GM19193 (cell line): Measurements from ENCODE around the gene TAF9B.
A peak's percentile ranks its signal among the peaks of the same experiment; 100 is the strongest.

Experiments
- POLR2A ChIP-seq: IDR thresholded peaks from 4 replicates; pipeline ENCODE4 v1.6.1; 2011; ENCODE audit not compliant: insufficient read depth, insufficient read length; ENCODE audit errors: extremely low read depth

Gene TAF9B

DNA sequence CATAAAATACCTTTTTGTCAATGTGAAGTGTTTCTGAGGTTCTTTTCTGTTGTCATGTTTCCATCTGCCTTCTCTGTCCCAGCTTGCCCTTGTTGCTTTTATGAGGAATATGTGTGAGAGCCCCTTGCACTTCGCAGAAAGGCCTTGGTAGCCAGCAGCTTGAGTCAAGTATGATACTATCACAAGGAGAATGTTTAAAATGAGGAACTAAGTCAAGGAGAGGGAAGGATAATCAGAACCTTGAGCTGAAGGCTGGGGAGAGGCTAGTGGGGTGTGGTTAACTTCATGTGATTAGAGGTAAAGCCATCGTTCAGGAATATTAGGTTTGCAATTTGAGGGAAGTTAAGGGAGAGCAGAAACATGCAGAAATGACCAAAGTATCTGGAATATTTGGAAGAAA lies 22.7 kb downstream of the TAF9B start:
- no peak for TF ChIP-seq POLR2A

DNA sequence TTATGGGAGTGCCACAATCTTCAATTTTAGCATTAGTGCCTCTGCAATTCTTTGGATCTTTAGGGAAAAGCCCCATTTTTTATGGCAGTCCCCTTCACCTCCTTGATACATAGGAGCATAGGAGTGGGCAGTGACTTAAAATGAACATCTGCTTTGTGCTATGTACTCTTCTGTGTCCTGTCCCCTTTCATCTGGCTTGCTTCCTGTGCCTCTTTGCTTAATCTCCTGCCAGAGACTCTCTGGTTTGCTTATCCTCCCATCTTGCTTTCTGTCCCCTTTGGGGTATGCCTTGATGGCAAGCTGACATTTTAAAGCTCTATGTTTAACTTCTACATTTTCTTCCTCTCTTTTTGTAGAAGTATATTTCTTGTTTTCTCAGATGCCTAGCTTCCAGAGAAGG lies 23.1 kb downstream of the TAF9B start:
- TF ChIP-seq POLR2A = no peak

DNA sequence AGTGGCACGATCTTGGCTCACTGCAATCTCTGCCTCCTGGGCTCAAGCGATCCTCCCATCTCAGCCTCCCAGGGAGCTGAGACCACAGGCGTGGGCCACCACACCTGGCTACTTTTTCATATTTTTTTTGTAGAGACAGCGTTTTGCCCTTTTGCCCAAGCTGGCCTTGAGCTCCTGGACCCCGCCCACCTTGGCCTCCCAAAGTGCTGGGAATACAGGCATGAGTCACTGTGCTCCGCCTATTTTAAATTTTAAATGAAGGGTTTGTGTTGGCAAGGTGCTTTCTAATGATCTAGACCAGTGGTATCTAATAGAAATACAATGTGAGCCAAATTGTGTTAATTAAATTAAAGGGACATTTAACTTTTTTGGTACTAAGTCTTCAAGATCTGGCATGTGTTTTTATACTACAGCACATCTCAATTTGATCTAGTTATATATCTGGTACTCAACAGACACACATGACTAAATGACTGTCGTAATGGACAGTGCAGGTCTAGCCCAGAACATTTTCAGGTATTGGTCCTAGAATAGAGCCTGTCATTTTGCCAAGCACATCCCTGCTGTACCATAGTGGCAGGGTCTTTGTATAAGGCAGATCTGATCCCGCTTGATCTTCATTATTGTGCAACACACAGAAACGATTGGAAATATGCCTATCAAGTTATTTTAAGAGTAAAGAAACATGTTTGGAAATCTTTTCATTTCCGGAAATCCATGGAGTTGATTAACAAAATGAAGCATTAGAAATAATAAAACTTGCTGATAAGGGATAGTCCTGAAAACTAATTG lies 28.1 kb downstream of the TAF9B start:
- no peak for TF ChIP-seq POLR2A

DNA sequence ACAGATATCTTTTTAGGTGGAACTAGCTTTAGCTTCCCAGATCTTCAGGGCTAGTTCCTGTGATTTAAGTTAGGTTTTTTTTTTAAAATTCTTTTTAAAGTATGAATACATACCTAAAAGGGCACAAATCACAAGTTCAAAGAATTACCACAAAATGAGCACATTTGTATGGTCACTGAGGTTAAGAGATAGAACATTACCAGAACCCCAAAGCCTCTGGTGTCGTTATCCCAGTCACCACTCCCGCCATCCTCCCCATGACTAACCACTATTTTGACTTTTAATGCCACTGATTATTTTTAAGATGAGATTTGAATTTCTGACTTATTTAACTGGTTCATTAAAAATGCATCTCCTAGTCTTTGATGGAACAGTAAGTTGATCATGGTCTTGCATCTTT lies 30.0 kb downstream of the TAF9B start:
- no peak for TF ChIP-seq POLR2A

DNA sequence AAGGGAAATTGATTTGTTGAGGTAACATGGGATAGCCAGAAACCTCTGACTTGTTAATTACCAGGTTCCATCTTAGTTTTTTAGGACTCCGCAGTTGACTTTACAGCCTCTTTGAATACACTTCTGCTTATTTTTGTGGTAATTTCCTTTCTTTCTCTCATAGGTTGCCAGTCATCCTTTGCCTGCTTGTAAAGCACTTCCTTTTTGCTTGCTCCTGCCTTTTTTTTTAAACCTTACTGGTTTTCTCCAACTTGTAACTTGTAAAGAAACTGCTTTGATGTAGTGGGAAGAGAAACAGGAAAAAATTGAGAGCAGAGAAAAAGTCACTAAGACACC lies 32.8 kb downstream of the TAF9B start:
- TF ChIP-seq POLR2A = no peak

DNA sequence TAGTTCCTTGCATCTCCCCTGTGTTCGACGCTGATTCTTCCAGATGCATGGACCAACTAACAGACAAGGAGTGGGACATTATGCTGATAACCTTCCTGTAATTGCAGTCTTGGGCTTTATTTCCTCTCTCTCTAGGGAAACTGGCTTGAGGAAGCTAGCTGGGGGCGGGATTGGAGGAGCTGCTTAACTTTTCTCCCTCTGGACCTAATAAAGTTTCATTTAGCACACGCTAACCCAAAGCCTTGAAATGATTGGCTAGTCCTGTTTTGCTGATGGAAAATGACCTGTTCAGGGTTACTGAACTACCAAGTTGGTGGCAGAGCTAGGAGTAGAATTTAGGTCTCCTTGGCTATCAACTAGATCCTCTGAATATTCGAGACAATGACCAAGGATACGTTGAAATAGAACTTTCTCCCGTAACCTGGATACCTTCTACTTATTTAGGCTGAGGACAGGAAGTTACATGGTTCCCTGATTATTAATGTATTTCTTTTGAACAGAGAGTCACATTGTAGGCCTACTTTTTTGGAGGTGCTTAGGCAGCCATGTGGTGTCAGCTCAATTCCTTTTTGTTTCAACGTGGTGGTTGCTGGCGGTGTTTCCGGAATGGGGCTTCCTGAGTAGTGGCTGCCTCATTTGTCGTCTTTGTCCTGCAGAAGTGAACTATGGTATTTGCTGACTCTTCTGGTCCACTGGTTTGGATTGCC lies 33.4 kb downstream of the TAF9B start:
- TF ChIP-seq POLR2A = no peak

DNA sequence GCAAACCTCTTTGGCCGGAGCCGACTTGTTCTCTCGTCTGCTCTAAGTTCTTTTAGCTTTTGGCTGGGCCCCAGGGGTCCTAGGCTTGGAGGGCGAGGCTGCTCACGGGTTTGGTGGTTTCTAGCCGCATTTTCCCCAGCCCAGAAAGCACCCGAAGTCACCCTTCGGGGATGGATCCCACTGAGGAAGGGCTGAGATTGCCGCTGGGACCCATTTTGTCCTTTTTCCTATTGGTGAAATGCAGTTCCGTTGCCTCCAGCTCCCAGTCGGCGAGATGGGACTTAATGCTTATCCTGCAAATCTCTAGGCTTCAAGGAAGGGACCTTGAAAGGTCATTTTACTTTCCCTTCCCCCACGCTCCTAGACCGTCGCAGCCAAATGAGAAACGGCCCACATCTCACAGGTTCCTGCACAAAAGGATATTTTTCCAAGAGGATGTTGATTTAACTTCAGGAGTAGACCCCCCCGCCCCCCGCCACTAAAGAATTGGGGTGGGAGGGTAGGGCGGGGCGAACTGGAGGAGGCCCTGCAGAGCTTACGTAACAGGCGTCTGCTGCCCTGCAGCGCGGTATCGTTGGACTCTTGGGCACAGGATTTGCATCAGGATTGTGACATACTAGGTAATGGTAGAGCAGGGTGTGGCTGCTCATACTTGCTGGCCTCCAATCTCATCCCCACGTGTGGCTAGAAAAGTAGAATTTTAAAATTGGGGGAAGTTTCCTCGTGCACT lies 34.8 kb downstream of the TAF9B start:
- TF ChIP-seq POLR2A = no peak

DNA sequence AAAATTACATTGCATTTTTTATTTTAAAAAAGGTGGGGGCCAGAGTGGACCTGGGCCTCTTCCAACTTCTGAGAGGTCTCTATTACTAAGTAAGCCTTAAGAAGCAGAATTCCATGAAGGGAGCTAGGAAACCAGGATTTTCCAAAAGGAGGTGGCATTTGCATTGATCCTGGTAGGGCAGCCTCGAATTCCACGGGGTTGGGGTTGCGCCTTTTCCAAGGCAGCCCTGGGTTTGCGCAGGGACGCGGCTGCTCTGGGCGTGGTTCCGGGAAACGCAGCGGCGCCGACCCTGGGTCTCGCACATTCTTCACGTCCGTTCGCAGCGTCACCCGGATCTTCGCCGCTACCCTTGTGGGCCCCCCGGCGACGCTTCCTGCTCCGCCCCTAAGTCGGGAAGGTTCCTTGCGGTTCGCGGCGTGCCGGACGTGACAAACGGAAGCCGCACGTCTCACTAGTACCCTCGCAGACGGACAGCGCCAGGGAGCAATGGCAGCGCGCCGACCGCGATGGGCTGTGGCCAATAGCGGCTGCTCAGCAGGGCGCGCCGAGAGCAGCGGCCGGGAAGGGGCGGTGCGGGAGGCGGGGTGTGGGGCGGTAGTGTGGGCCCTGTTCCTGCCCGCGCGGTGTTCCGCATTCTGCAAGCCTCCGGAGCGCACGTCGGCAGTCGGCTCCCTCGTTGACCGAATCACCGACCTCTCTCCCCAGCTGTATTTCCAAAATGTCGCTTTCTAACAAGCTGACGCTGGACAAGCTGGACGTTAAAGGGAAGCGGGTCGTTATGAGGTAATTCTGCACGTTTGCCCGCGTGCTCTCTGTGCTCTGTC lies 35.6 kb downstream of the TAF9B start, which contains the start of gene PGK1:
Gene PGK1, plus strand, starts transcription at position 626 of the 824 bp plus-strand sequence. Its CDS starts 93 bp downstream, at position 719.
- TF ChIP-seq POLR2A = peak; percentile 87

DNA sequence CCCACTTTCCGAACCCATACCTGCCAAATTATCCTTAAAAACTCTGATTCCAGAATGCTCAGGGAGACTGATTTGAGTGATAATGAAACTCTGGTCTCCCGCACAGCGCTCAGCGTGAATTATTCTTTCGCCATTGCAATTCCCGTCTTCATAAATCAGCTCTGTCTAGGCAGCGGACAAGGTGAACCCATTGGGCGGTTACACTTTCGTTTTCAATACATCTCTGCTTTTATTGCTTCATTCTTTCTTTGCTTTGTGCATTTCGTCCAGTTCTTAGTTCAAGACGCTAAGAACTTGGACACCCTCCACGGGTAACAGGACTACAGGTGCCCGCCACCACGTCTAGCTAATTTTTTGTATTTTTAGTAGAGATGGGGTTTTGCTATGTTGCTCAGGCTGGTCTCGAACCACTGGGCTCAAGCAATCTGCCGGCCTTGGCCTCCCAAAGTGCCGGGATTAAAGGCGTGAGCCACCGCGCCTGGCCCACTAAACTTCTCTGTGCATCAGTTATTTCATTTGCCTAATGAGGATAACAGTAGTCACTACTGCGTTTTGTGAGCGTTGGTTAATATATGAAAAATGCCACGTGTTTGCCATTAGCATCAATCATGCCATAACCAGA lies 36.3 kb downstream of the TAF9B start:
- no peak for TF ChIP-seq POLR2A

DNA sequence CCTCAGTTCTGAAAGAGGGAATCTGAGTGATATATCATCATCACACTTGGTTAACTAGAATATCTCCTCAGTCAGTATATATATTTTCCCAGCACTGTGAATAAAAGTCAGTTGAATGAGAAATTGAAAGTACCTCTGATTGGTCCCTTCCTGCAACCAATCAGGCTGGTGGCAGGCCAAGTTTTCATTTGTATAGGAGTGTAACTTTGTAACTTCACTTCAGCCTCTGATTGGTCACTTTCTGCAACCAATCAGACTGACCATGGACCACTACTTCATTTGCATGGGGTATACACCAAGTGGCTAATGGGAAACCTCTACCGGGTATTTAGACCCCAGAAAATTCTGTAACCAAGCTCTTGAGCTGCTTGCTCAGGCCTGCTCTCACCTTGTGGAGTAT lies 37.4 kb downstream of the TAF9B start:
- no peak for TF ChIP-seq POLR2A

DNA sequence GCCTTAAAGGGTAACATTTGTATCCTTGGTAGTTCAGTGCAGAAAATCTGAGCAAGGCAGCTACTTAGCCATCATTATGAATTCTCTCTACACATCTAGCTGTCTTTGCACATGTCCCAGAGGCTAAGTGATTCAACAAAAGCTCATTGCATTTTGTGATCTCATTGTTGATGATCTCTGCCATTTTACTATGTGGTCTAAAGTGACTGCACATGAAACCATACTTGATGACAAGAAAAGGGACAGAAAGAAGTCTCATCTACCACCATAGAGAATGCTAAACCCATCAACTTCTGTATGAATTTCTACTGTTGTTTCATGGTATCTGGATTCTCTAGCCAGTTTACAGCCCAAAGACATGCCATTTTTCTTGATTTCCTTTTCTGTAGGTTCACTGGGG lies 41.3 kb downstream of the TAF9B start:
- no peak for TF ChIP-seq POLR2A

DNA sequence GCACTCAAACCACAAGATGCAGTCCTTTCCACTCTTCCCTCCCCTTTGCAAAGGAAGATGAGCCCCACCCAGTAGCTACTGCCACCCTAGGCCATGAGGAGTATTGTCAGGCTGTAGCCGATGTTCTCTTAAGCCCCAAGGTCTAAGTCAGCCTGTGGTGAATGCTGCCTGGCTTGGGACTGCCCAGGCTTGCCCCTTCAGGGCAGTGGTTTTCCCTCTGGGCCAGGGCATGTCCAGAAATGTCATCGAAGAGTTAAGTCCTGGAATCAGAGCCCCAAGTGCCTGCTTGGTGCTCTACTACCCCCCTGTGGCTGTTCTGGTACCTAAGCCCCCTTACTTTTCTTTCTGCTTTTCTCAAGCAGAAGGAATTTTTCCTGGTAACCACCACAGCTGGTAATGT lies 47.2 kb downstream of the TAF9B start:
- no peak for TF ChIP-seq POLR2A
